ENCODE measurements around the gene HMGB3. TPM values are rescaled to one million over a fixed set of nuclear protein-coding genes. Genes with fewer than 3 reads are reported as not detected.

The HMGB3 gene
- total RNA-seq, 1 experiment from 2014 or later = 95.0 TPM

GRCh38 chrX:150968862-150969720, 14.0 kb upstream of the HMGB3 start:
- H3K9me3 ChIP-seq (ENCODE audit: low read length) = no peaks in the 10 kb centered on the region
- ATAC-seq = no peak
- DNase-seq = no peak
- H3K27ac ChIP-seq (ENCODE audit: low read length) = no peak overlapping the region
- H3K36me3 ChIP-seq (ENCODE audit: low read depth, low read length) = no peaks in the 10 kb centered on the region
- H3K79me2 ChIP-seq (ENCODE audit: low read length) = no peaks in the 10 kb centered on the region
- no peak overlapping the region for H2AFZ ChIP-seq (ENCODE audit: low read length)
- no peak overlapping the region for H3K4me2 ChIP-seq (ENCODE audit: low read length)
- no peaks in the 10 kb centered on the region for H3K9me2 ChIP-seq (replicated peaks; ENCODE audit: low read length)
- ChIA-PET CTCF (no interaction called here), POLR2A (ENCODE audit: unreplicated experiment) (no interaction called here)
- no peak for TF ChIP-seq EZH2 (IDR thresholded peaks at IDR 0.05; ENCODE audit: low read length, unreplicated experiment)
- no peak for TF ChIP-seq CTCF (conservative IDR thresholded peaks at IDR 0.05; ENCODE audit: low read depth, low read length)
- no peak for TF ChIP-seq EZH2phosphoT487 (IDR thresholded peaks at IDR 0.05; ENCODE audit: borderline replicate concordance, low read length)
- no peaks in the 10 kb centered on the region for H4K20me1 ChIP-seq (ENCODE audit: low read length)
- no TSS peak for BruUV-seq (replicated peaks)
- H3F3A ChIP-seq (ENCODE audit: low read length, unreplicated experiment) = no peaks in the 10 kb centered on the region
- H3K4me3 ChIP-seq (ENCODE audit: low read length) = no peak overlapping the region
- H3K27me3 ChIP-seq (ENCODE audit: low read length) = no peaks in the 10 kb centered on the region
- H3K9ac ChIP-seq (ENCODE audit: low read length) = no peak overlapping the region
- intact Hi-C loops (cut with micrococcal nuclease) = no loop called here
- no peaks in the 10 kb centered on the region for H3K4me1 ChIP-seq (ENCODE audit: insufficient read depth, low read length)

GRCh38 chrX:150972450-150972849, 10.7 kb upstream of the HMGB3 start:
- BruUV-seq (replicated peaks) = no TSS peak
- ATAC-seq = no peak
- H2AFZ ChIP-seq (ENCODE audit: low read length) = no peak overlapping the region
- H3K4me3 ChIP-seq (ENCODE audit: low read length) = no peak overlapping the region
- TF ChIP-seq CTCF (conservative IDR thresholded peaks at IDR 0.05; ENCODE audit: low read depth, low read length) (no peak), EZH2 (IDR thresholded peaks at IDR 0.05; ENCODE audit: low read length, unreplicated experiment) (no peak), EZH2phosphoT487 (IDR thresholded peaks at IDR 0.05; ENCODE audit: borderline replicate concordance, low read length) (no peak)
- no peaks in the 10 kb centered on the region for H3K4me1 ChIP-seq (ENCODE audit: insufficient read depth, low read length)
- intact Hi-C loops (cut with micrococcal nuclease) = no loop called here
- H3K36me3 ChIP-seq (ENCODE audit: low read depth, low read length) = no peaks in the 10 kb centered on the region
- H3K27me3 ChIP-seq (ENCODE audit: low read length) = no peaks in the 10 kb centered on the region
- H3K27ac ChIP-seq (ENCODE audit: low read length) = no peak overlapping the region
- no peaks in the 10 kb centered on the region for H3K9me3 ChIP-seq (ENCODE audit: low read length)
- ChIA-PET CTCF (no interaction called here), POLR2A (ENCODE audit: unreplicated experiment) (no interaction called here)
- H3K4me2 ChIP-seq (ENCODE audit: low read length) = no peak overlapping the region
- H3F3A ChIP-seq (ENCODE audit: low read length, unreplicated experiment) = no peaks in the 10 kb centered on the region
- no peak overlapping the region for H3K9ac ChIP-seq (ENCODE audit: low read length)
- no peak for DNase-seq
- no peaks in the 10 kb centered on the region for H3K79me2 ChIP-seq (ENCODE audit: low read length)
- no peaks in the 10 kb centered on the region for H3K9me2 ChIP-seq (replicated peaks; ENCODE audit: low read length)
- H4K20me1 ChIP-seq (ENCODE audit: low read length) = no peaks in the 10 kb centered on the region

GRCh38 chrX:150975655-150976390, 7.3 kb upstream of the HMGB3 start:
- ATAC-seq (no peak), DNase-seq (no peak)
- Histone ChIP-seq H3K9me2 (replicated peaks; ENCODE audit: low read length) (no peaks in the 10 kb centered on the region), H3K9ac (ENCODE audit: low read length) (no peak overlapping the region), H3K4me1 (ENCODE audit: insufficient read depth, low read length) (no peaks in the 10 kb centered on the region), H3K9me3 (ENCODE audit: low read length) (no peaks in the 10 kb centered on the region), H3K27me3 (ENCODE audit: low read length) (no peaks in the 10 kb centered on the region), H3K79me2 (ENCODE audit: low read length) (no peaks in the 10 kb centered on the region), H3K4me2 (ENCODE audit: low read length) (no peak overlapping the region), H3F3A (ENCODE audit: low read length, unreplicated experiment) (no peaks in the 10 kb centered on the region), H3K4me3 (ENCODE audit: low read length) (no peak overlapping the region), H3K36me3 (ENCODE audit: low read depth, low read length) (no peaks in the 10 kb centered on the region), H3K27ac (ENCODE audit: low read length) (no peak overlapping the region), H2AFZ (ENCODE audit: low read length) (no peak overlapping the region), H4K20me1 (ENCODE audit: low read length) (no peaks in the 10 kb centered on the region)
- BruUV-seq (replicated peaks) = no TSS peak
- POLR2A ChIA-PET (ENCODE audit: unreplicated experiment) = no interaction called here
- CTCF ChIA-PET = no interaction called here
- no peak for TF ChIP-seq EZH2 (IDR thresholded peaks at IDR 0.05; ENCODE audit: low read length, unreplicated experiment)
- TF ChIP-seq CTCF (conservative IDR thresholded peaks at IDR 0.05; ENCODE audit: low read depth, low read length) = no peak
- no peak for TF ChIP-seq EZH2phosphoT487 (IDR thresholded peaks at IDR 0.05; ENCODE audit: borderline replicate concordance, low read length)
- intact Hi-C loops (cut with micrococcal nuclease) = no loop called here

All from PC-3 (cell line).